ENCODE data around the gene HDAC4. TPM values are rescaled to one million over a fixed set of nuclear protein-coding genes. Genes with fewer than 3 reads are reported as not detected.

HDAC4 gene
- total RNA-seq, 4 donors from 2014 or later, result 21.6 to 72.7 (median 35.2) TPM

GRCh38 chr2:239152239-239152915 is 248.4 kb downstream of the HDAC4 start:
- no peak overlapping the region for H3K4me3 ChIP-seq
- H3K36me3 ChIP-seq, result peaks cover 6 to 91% (median 16%) of the 10 kb centered on the region in 3 donors
- peak overlapping the region; percentile 8 to 86 (median 72) for H3K27ac ChIP-seq

GRCh38 chr2:239151201-239152131 is 249.4 kb downstream of the HDAC4 start:
- Histone ChIP-seq H3K27me3 (no peaks in the 10 kb centered on the region), H3K27ac (peak overlapping the region; percentile 59 to 86 (median 76)), H3K36me3 (peaks cover 0 to 91% (median 16%) of the 10 kb centered on the region in 3 donors), H3K4me1 (peaks cover 0 to 20% (median 0%) of the 10 kb centered on the region in 3 donors), H3K9me3 (no peaks in the 10 kb centered on the region), H3K4me3 (no peak overlapping the region)
- no peak for DNase-seq
- WGBS, 2 donors, result 83 to 95% methylated on average over 8 to 10 of the region's 16 CpGs
- TF ChIP-seq CTCF (IDR thresholded peaks at IDR 0.05) (no peak), POLR2A (IDR thresholded peaks at IDR 0.05) (no peak)
- intact Hi-C loops (cut with DNase I), result no loop called here

More at GRCh38 chr2:239152239-239152915, 248.4 kb downstream of the HDAC4 start:
- 90 to 99% methylated on average over 7 of the region's 10 CpGs for WGBS, 2 donors
- intact Hi-C loops (cut with DNase I), result no loop called here
- no peak for TF ChIP-seq CTCF (IDR thresholded peaks at IDR 0.05)
- no peak for TF ChIP-seq POLR2A (IDR thresholded peaks at IDR 0.05)
- H3K27me3 ChIP-seq, result no peaks in the 10 kb centered on the region
- DNase-seq, result no peak
- no peaks in the 10 kb centered on the region for H3K9me3 ChIP-seq
- H3K4me1 ChIP-seq, result peaks cover 0 to 24% (median 0%) of the 10 kb centered on the region in 3 donors

GRCh38 chr2:239150125-239151011 is 250.5 kb downstream of the HDAC4 start:
- TF ChIP-seq POLR2A (IDR thresholded peaks at IDR 0.05) (no peak), CTCF (IDR thresholded peaks at IDR 0.05) (no peak)
- H3K36me3 ChIP-seq, result peaks cover 0 to 91% (median 13%) of the 10 kb centered on the region in 3 donors
- H3K27ac ChIP-seq, result peak overlapping the region; percentile 59 to 86 (median 76)
- DNase-seq, result no peak
- peaks cover 0 to 20% (median 0%) of the 10 kb centered on the region in 3 donors for H3K4me1 ChIP-seq
- no peak overlapping the region for H3K4me3 ChIP-seq
- no peaks in the 10 kb centered on the region for H3K27me3 ChIP-seq
- intact Hi-C loops (cut with DNase I), result no loop called here
- no peaks in the 10 kb centered on the region for H3K9me3 ChIP-seq
- WGBS, 2 donors, result 65 to 75% methylated on average over 9 of the region's 9 CpGs

GRCh38 chr2:239149501-239149900 is 251.3 kb downstream of the HDAC4 start:
- TF ChIP-seq POLR2A (IDR thresholded peaks at IDR 0.05), result no peak
- no peak for TF ChIP-seq CTCF (IDR thresholded peaks at IDR 0.05)
- intact Hi-C loops (cut with DNase I), result no loop called here
- Histone ChIP-seq H3K4me3 (no peak overlapping the region), H3K4me1 (peaks cover 0 to 26% (median 0%) of the 10 kb centered on the region in 3 donors), H3K27me3 (no peaks in the 10 kb centered on the region), H3K9me3 (no peaks in the 10 kb centered on the region), H3K27ac (peak overlapping the region in 1 of 4 donors; percentile 86), H3K36me3 (peaks cover 0 to 91% (median 4%) of the 10 kb centered on the region in 3 donors)
- DNase-seq, result no peak
- WGBS, 2 donors, result 98 to 99% methylated on average over 10 to 11 of the region's 17 CpGs
